AG04450 (cell line): ENCODE measurements around the gene CEP120. TPM values are rescaled to one million over a fixed set of nuclear protein-coding genes. Genes with fewer than 3 reads are reported as not detected.

Experiments used
- CTCF ChIA-PET: fragments of 300-600, 350-600 bp; formaldehyde crosslinking; extraction: SDS; loops from one replicate; lab custom pipeline; 2022; ENCODE audit warnings: antibody characterized with exemption, inconsistent platforms; lab: Charles Lee
- POLR2A ChIA-PET: fragments of 350-600 bp; formaldehyde crosslinking; extraction: SDS; loops from one replicate; lab custom pipeline; 2021; ENCODE audit warnings: antibody characterized with exemption, inconsistent platforms; lab: Yijun Ruan, JAX
- DNase-seq: peaks from one replicate; pipeline ENCODE4 v3.0.0-alpha.2; 2011; ENCODE audit warnings: low read depth, low spot score
- H3K27ac ChIP-seq: one replicate; pipeline ENCODE4 v1.5.1; 2012; ENCODE audit warnings: low read depth, low read length, control low read depth
- H3K27me3 ChIP-seq: one replicate; pipeline ENCODE4 v1.6.0; 2012; ENCODE audit warnings: low read length; ENCODE audit not compliant: control insufficient read depth, insufficient read depth
- H3K4me3 ChIP-seq: 2 replicates; pipeline ENCODE4 v1.5.1; 2011; ENCODE audit warnings: mild to moderate bottlenecking, low read depth, low read length, control low read depth
- H3K9me3 ChIP-seq: 2 replicates; pipeline ENCODE4 v1.5.1; 2012; ENCODE audit warnings: low read length; ENCODE audit not compliant: control insufficient read depth, insufficient read depth
- polyA plus RNA-seq: library from polyadenylated mRNA; depleted of rRNA; stranded (reverse); fragments of >200 nt; gene quantifications from 2 replicates; pipeline ENCODE4 v1.2.3, GENCODE V29; 2011
- TF ChIP-seq, protein P1 (sequence below): IDR thresholded peaks from 2 replicates; pipeline ENCODE4 v1.5.1; 2011; ENCODE audit warnings: low read depth, low read length, control low read depth, inconsistent platforms

CEP120 gene
- polyA plus RNA-seq, 1 experiment = 27.2 TPM

DNA sequence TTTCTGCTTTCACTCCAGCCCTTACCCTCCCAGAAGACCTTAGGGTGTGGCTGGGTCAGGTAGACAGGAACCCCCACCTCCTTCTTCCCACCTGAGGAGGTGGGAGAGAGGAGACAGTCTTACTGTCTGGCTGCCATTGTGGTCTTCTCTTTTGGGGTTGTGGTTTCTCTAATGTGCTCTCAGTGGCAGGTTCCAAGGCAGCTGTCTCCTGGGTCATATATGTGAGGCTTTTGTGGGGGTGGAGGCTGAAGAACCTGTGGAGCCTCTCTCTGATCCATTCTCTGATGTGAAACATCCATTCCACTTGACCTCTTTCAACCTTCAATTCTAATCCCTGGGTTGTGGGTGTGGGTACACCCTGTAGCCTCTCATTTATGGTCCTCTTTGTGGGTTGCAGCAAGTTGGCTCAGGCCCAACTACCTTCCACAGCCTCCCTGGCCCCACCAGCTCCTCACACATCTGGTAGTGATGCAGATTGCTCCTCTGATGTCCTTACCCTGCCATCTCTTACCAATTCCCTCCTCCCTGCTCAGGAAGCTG, 118.4 kb downstream of the CEP120 start:
- CTCF ChIA-PET = no interaction called here
- no peak overlapping the region for H3K4me3 ChIP-seq
- no peaks in the 10 kb centered on the region for H3K27me3 ChIP-seq
- no peak overlapping the region for H3K27ac ChIP-seq
- no peaks in the 10 kb centered on the region for H3K9me3 ChIP-seq
- no peak for DNase-seq
- POLR2A ChIA-PET = no interaction called here
- TF ChIP-seq, protein P1, sequence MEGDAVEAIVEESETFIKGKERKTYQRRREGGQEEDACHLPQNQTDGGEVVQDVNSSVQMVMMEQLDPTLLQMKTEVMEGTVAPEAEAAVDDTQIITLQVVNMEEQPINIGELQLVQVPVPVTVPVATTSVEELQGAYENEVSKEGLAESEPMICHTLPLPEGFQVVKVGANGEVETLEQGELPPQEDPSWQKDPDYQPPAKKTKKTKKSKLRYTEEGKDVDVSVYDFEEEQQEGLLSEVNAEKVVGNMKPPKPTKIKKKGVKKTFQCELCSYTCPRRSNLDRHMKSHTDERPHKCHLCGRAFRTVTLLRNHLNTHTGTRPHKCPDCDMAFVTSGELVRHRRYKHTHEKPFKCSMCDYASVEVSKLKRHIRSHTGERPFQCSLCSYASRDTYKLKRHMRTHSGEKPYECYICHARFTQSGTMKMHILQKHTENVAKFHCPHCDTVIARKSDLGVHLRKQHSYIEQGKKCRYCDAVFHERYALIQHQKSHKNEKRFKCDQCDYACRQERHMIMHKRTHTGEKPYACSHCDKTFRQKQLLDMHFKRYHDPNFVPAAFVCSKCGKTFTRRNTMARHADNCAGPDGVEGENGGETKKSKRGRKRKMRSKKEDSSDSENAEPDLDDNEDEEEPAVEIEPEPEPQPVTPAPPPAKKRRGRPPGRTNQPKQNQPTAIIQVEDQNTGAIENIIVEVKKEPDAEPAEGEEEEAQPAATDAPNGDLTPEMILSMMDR = no peak

DNA sequence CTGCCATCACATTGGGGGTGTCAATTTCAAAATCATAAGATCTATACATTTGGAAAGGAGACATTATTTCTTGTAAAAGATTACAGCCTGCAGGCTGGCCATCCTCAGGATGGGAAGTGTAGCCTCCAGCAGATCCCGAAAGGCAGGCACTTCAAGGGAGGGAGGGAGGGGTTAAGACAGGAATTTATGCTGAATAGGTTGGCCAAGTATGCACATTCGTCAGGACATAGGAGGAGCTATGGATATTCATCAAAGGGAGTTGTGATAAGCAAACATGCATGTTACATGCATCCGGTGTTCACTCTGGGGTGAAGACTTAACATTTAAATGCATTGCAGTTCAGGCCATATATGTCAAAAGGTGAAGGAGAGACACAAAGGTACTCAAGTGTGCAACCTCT, 119.4 kb downstream of the CEP120 start:
- Histone ChIP-seq H3K27ac (no peak overlapping the region), H3K9me3 (no peaks in the 10 kb centered on the region), H3K27me3 (no peaks in the 10 kb centered on the region), H3K4me3 (no peak overlapping the region)
- no peak for DNase-seq
- POLR2A ChIA-PET = no interaction called here
- CTCF ChIA-PET = interaction anchor here (0.6 kb wide), 1 partner anchor 951 kb away, joined by 5 read pairs; no protein-coding TSS in a partner anchor
- TF ChIP-seq, protein P1 = no peak

DNA sequence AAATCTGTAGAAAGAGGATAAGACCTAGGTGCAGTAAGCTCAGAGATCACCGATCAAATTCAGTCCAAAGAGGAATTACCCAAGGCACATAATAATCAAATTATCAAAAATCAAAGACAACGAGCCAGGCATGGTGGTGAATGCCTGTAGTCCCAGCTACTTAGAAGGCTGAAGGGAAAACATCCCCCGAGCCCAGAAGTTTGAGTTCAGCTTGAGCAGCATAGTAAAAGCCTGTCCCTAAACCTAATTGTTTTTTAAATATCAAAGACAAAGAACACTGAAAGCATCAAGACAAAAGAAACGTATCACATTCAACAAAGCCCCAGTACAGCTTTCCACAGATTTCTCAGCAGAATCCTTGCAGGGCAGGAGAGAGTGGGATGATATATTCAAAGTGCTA, 122.9 kb downstream of the CEP120 start:
- no peak overlapping the region for H3K4me3 ChIP-seq
- H3K27ac ChIP-seq = no peak overlapping the region
- DNase-seq = no peak
- H3K9me3 ChIP-seq = no peaks in the 10 kb centered on the region
- CTCF ChIA-PET = no interaction called here
- POLR2A ChIA-PET = no interaction called here
- TF ChIP-seq, protein P1 = no peak
- no peaks in the 10 kb centered on the region for H3K27me3 ChIP-seq

DNA sequence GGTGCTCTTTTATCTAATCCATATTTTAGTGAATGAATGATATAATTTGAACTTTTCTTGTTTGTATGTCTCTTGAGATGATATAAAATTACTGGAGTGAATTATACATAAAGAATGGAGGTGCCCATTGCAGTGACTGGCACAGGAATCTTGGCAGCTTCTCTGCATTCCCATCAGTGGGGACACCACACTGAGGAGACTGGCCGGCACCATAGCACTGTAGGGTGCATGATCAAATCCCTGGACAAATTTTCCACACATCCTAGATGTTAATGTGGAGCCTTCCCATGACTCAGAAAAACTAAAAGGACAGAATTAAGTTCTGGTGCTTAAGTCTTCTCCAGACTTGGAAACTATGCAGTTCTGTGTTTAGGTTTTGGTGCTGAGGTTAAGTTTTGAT, 124.1 kb downstream of the CEP120 start:
- no peak for DNase-seq
- CTCF ChIA-PET = no interaction called here
- Histone ChIP-seq H3K9me3 (no peaks in the 10 kb centered on the region), H3K27me3 (no peaks in the 10 kb centered on the region), H3K27ac (no peak overlapping the region), H3K4me3 (no peak overlapping the region)
- TF ChIP-seq, protein P1 = no peak
- POLR2A ChIA-PET = no interaction called here

DNA sequence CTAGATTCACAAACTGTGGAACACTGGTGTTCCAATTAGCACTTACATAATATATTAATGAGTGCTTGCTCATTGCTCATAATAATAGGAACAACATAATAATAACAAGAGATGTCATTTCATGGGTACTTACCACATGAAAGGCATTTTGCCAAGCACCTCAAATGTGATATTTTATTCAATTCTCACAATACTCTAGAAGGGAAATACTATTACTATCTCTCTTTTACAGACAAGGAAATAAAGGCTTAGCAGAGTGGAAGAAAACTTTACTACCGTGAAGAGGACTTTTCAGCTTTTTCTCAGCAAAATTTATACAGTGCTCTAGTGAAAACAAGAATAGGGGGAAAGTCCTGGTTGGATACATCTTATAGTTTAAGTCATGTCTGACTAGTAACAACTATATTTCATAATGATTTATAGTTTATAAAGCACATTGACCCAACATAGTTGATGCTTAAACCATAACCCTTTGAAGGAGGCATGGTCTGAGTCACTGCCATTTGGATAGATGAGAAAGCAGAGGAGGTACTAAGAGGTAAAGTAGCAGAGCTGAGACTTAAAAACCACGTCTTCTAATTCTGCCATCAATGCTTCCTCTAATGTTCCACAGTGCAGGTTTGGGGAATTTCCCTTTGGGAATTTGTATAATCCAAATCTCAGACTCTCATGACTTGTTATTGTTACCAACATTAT, 124.7 kb downstream of the CEP120 start:
- DNase-seq = no peak
- TF ChIP-seq, protein P1 = no peak
- no peaks in the 10 kb centered on the region for H3K27me3 ChIP-seq
- H3K9me3 ChIP-seq = no peaks in the 10 kb centered on the region
- H3K4me3 ChIP-seq = no peak overlapping the region
- POLR2A ChIA-PET = no interaction called here
- H3K27ac ChIP-seq = no peak overlapping the region
- CTCF ChIA-PET = no interaction called here
